GM23338 (cell line): ENCODE results near the gene APOBEC3A. TPM values are rescaled to one million over a fixed set of nuclear protein-coding genes. Genes with fewer than 3 reads are reported as not detected.

Experiments used
- ATAC-seq: fragments of 200-7000 bp; cut with Tn5 transposase; 3 replicates; pipeline ENCODE4 v1.9.1; 2020
- DNase-seq: peaks from one replicate; pipeline ENCODE4 v3.0.0-alpha.2; 2015; ENCODE audit warnings: low spot score
- H2AFZ ChIP-seq: fragments of 200-600 bp; sonication (generic); 2 replicates; pipeline ENCODE4 v1.8.0; 2016; ENCODE audit warnings: antibody characterized with exemption, mild to moderate bottlenecking, moderate library complexity
- H3F3A ChIP-seq: fragments of 200-600 bp; sonication (generic); replicated peaks from 2 replicates; pipeline ENCODE4 v1.8.0; 2017; ENCODE audit warnings: antibody characterized with exemption, mixed run types, low read depth
- H3K27ac ChIP-seq: fragments of 200-600 bp; sonication (generic); 2 replicates; pipeline ENCODE4 v1.6.1; 2016; ENCODE audit warnings: low read depth
- H3K27me3 ChIP-seq: fragments of 200-600 bp; sonication (generic); 2 replicates; pipeline ENCODE4 v1.8.0; 2016; ENCODE audit warnings: mild to moderate bottlenecking, mixed run types, moderate library complexity; ENCODE audit not compliant: insufficient read depth
- H3K36me3 ChIP-seq: fragments of 200-600 bp; sonication (generic); 2 replicates; pipeline ENCODE4 v1.8.0; 2016; ENCODE audit warnings: mild to moderate bottlenecking; ENCODE audit not compliant: insufficient read depth
- H3K4me1 ChIP-seq: fragments of 200-600 bp; sonication (generic); 2 replicates; pipeline ENCODE4 v1.8.0; 2016; ENCODE audit warnings: mild to moderate bottlenecking, moderate library complexity; ENCODE audit not compliant: insufficient read depth
- H3K4me2 ChIP-seq: fragments of 200-600 bp; sonication (generic); 2 replicates; pipeline ENCODE4 v1.7.1; 2017; ENCODE audit warnings: mixed run types
- H3K4me3 ChIP-seq: fragments of 200-600 bp; sonication (generic); 2 replicates; pipeline ENCODE4 v1.6.1; 2016; ENCODE audit warnings: mixed run types
- H3K79me2 ChIP-seq: fragments of 200-600 bp; sonication (generic); replicated peaks from 2 replicates; pipeline ENCODE4 v1.8.0; 2017; ENCODE audit warnings: mild to moderate bottlenecking; ENCODE audit not compliant: insufficient read depth
- H3K9me2 ChIP-seq: fragments of 200-600 bp; sonication (generic); 2 replicates; pipeline ENCODE4 v1.8.0; 2017; ENCODE audit not compliant: insufficient read depth
- H4K20me1 ChIP-seq: fragments of 200-600 bp; sonication (generic); replicated peaks from 2 replicates; pipeline ENCODE4 v1.8.0; 2017; ENCODE audit warnings: mild to moderate bottlenecking; ENCODE audit not compliant: insufficient read depth
- H3K27ac Mint-ChIP-seq: 2 replicates; pipeline ENCODE4 v1.8.0; 2020; ENCODE audit warnings: inconsistent platforms, mild to moderate bottlenecking, moderate library complexity, mixed read lengths
- H3K27me3 Mint-ChIP-seq: 3 replicates; pipeline ENCODE4 v1.8.0; 2022; ENCODE audit warnings: low read depth, mild to moderate bottlenecking, moderate library complexity, mixed read lengths, inconsistent platforms; ENCODE audit not compliant: insufficient read depth, poor library complexity
- H3K36me3 Mint-ChIP-seq: 3 replicates; pipeline ENCODE4 v1.8.0; 2021; ENCODE audit warnings: low read depth, mild to moderate bottlenecking, inconsistent platforms, moderate library complexity, mixed read lengths
- H3K4me1 Mint-ChIP-seq: 3 replicates; pipeline ENCODE4 v1.8.0; 2020; ENCODE audit warnings: mild to moderate bottlenecking, inconsistent platforms, mixed read lengths
- H3K4me3 Mint-ChIP-seq: 3 replicates; pipeline ENCODE4 v1.8.0; 2021; ENCODE audit warnings: moderate library complexity, mild to moderate bottlenecking, inconsistent platforms, mixed read lengths
- H3K9me3 Mint-ChIP-seq: 3 replicates; pipeline ENCODE4 v1.8.0; 2020; ENCODE audit warnings: moderate library complexity, mild to moderate bottlenecking, inconsistent platforms, mixed read lengths
- CREB1 ChIP-seq: fragments of 250-450 bp; sonication (Bioruptor Pico); IDR thresholded peaks from 2 replicates; pipeline ENCODE4 v1.5.0; 2020; ENCODE audit warnings: low read depth, mild to moderate bottlenecking, moderate library complexity
- ETS1 ChIP-seq: IDR thresholded peaks from 2 replicates; pipeline ENCODE4 v1.6.1; 2016; ENCODE audit warnings: antibody characterized with exemption
- EZH2 ChIP-seq: fragments of 200-600 bp; sonication (generic); IDR thresholded peaks from one replicate; pipeline ENCODE4 v1.8.0; 2017; ENCODE audit warnings: antibody characterized with exemption, mild to moderate bottlenecking, low read depth; ENCODE audit not compliant: unreplicated experiment
- EZH2phosphoT487 ChIP-seq: fragments of 200-600 bp; sonication (generic); IDR thresholded peaks from one replicate; pipeline ENCODE4 v1.8.1; 2018; ENCODE audit warnings: antibody characterized with exemption; ENCODE audit not compliant: unreplicated experiment
- ZNF331 ChIP-seq: fragments of 250-450 bp; sonication (Bioruptor Pico); IDR thresholded peaks from 2 replicates; pipeline ENCODE4 v1.5.0; 2020; ENCODE audit warnings: low read depth, mild to moderate bottlenecking, moderate library complexity
- polyA plus RNA-seq: library from polyadenylated mRNA; unstranded; fragments of >200 nt; fragmentation: Nextera tagmentation; extraction: Ambion mirVana; gene quantifications from 2 replicates; pipeline ENCODE4 v1.2.1, GENCODE V29; 2016
- total RNA-seq: library from RNA; depleted of rRNA; stranded (reverse); fragments of >200 nt; shearing (Covaris generic); gene quantifications from 2 replicates; pipeline ENCODE4 v1.2.3, GENCODE V29; 2014
- TF ChIP-seq, protein P1 (sequence below), 2 experiments: fragments of 200-600 bp in 1 of 2; sonication (generic) in 1 of 2; conservative IDR thresholded peaks; 2 replicates each; pipeline versions ENCODE4 v1.5.1 to v1.6.1; 2016 to 2017; ENCODE audit warnings: antibody characterized with exemption in 2 of 2, low read depth in 2 of 2, mild to moderate bottlenecking in 2 of 2, moderate library complexity in 1 of 2
- TF ChIP-seq, protein P2 (sequence below): fragments of 250-450 bp; sonication (Bioruptor Pico); IDR thresholded peaks from 2 replicates; pipeline ENCODE4 v1.5.0; 2020; ENCODE audit warnings: mild to moderate bottlenecking, moderate library complexity

The APOBEC3A gene
- total and polyA plus RNA-seq, 2 experiments from 2014 or later, result 0.21 TPM; not detected in 1

DNA sequence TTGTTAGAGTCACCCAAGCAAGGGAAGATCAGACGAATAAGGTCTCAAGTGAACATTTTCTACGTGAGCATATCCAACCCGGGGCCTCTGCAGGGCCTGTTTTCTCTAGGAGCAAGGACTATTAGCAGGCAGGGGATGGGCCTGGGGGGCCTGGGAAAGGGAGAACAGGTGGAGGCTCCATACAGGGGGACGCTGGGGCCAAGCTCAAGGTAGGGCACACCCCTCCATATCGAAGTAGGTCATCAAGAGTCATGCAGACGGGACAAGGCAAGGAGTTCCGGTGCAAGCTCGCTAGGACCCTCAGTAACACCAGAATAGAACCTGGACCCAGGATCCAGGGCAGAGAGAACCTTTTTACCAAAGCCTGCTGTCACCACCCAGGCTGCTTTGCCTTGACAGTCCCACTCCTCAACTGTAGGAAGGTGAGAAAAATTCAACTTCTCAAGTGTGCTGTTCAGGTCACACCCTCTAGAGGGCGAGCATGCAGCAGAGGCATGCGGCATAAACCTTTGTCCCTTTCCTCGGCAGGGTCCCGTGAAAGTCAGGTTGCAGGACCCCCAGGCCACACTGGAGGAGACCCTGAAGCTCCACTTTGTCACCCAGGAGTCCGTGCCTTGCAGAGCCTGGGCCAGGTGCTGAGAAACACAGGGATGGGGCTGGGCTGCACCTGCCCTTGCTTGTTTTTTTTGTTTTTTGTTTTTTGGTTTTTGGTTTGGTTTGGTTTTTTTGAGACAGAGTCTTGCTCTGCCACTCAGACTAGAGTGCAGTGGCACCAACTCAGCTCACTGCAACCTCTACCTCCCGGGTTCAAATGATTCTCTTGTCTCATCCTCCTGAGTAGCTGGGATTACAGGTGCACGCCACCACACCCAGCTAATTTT is 16.1 kb downstream of the APOBEC3A start:
- Mint-ChIP-seq H3K36me3 (peaks cover 29% of the 10 kb centered on the region; the same call in 2 of the 3 replicates), H3K27me3 (peaks cover 10% of the 10 kb centered on the region), H3K9me3 (peaks cover 43% of the 10 kb centered on the region), H3K4me1 (no peaks in the 10 kb centered on the region; the same call in 2 of the 3 replicates), H3K27ac (no peak overlapping the region), H3K4me3 (no peak overlapping the region)
- Histone ChIP-seq H4K20me1 (no peaks in the 10 kb centered on the region), H3K4me3 (no peak overlapping the region), H3F3A (no peaks in the 10 kb centered on the region), H3K36me3 (peaks cover 6% of the 10 kb centered on the region; the same call in 1 of the 2 replicates), H3K4me1 (no peaks in the 10 kb centered on the region), H3K9me2 (no peaks in the 10 kb centered on the region), H2AFZ (peak overlapping the region; percentile 79), H3K27ac (no peak overlapping the region), H3K27me3 (no peaks in the 10 kb centered on the region), H3K4me2 (no peak overlapping the region), H3K79me2 (no peaks in the 10 kb centered on the region)
- DNase-seq (peak; percentile 88), ATAC-seq (peak; percentile 96)
- TF ChIP-seq ZNF331 (CRISPR knock-in tag) (no peak), ETS1 (no peak), CREB1 (CRISPR knock-in tag) (no peak)
- TF ChIP-seq, protein P1, sequence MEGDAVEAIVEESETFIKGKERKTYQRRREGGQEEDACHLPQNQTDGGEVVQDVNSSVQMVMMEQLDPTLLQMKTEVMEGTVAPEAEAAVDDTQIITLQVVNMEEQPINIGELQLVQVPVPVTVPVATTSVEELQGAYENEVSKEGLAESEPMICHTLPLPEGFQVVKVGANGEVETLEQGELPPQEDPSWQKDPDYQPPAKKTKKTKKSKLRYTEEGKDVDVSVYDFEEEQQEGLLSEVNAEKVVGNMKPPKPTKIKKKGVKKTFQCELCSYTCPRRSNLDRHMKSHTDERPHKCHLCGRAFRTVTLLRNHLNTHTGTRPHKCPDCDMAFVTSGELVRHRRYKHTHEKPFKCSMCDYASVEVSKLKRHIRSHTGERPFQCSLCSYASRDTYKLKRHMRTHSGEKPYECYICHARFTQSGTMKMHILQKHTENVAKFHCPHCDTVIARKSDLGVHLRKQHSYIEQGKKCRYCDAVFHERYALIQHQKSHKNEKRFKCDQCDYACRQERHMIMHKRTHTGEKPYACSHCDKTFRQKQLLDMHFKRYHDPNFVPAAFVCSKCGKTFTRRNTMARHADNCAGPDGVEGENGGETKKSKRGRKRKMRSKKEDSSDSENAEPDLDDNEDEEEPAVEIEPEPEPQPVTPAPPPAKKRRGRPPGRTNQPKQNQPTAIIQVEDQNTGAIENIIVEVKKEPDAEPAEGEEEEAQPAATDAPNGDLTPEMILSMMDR (conservative IDR thresholded peaks at IDR 0.05; ENCODE audit: low read depth in 2 of 2), result peak; percentile 85 to 95

DNA sequence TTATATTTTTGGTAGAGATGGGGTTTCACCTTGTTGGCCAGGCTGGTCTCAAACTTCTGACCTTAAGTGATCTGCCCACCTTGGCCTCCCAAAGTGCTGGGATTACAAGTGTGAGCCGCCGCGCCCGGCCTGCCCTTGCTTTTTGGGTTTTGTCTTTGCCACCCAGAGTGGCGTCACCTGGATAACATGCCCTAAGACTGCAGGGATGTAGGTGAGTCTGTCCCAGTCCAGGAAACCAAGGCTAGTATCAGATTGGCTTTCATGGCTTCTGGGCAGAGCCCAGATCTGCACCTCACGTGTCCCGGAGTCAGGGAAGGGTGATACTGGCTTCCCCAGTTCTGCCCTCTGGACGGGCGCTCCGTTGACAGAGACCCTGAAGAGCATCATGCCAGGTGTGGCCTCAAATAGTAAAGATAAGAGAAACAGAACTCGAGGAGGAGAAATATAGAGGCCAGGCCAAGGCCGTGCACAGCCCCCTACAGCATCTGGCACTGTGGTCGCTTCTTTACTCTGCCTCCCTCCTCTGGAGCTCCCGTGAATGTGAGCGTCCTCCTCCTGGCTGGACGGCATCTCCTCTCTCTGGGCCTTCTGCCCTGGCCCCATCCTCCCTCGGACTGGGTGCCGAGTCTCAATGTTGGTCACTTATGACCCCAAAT is 16.9 kb downstream of the APOBEC3A start:
- Histone ChIP-seq H4K20me1 (no peaks in the 10 kb centered on the region), H3K36me3 (peaks cover 6% of the 10 kb centered on the region; the same call in 1 of the 2 replicates), H3F3A (no peaks in the 10 kb centered on the region), H3K27ac (no peak overlapping the region), H3K4me1 (no peaks in the 10 kb centered on the region), H3K4me3 (no peak overlapping the region), H3K27me3 (no peaks in the 10 kb centered on the region), H2AFZ (peak overlapping the region; percentile 79), H3K79me2 (no peaks in the 10 kb centered on the region), H3K4me2 (no peak overlapping the region), H3K9me2 (no peaks in the 10 kb centered on the region)
- Mint-ChIP-seq H3K4me1 (no peaks in the 10 kb centered on the region; the same call in 2 of the 3 replicates), H3K27ac (no peak overlapping the region), H3K9me3 (peaks cover 46% of the 10 kb centered on the region), H3K27me3 (peaks cover 10% of the 10 kb centered on the region), H3K4me3 (no peak overlapping the region), H3K36me3 (peaks cover 29% of the 10 kb centered on the region; the same call in 2 of the 3 replicates)
- TF ChIP-seq, protein P2, sequence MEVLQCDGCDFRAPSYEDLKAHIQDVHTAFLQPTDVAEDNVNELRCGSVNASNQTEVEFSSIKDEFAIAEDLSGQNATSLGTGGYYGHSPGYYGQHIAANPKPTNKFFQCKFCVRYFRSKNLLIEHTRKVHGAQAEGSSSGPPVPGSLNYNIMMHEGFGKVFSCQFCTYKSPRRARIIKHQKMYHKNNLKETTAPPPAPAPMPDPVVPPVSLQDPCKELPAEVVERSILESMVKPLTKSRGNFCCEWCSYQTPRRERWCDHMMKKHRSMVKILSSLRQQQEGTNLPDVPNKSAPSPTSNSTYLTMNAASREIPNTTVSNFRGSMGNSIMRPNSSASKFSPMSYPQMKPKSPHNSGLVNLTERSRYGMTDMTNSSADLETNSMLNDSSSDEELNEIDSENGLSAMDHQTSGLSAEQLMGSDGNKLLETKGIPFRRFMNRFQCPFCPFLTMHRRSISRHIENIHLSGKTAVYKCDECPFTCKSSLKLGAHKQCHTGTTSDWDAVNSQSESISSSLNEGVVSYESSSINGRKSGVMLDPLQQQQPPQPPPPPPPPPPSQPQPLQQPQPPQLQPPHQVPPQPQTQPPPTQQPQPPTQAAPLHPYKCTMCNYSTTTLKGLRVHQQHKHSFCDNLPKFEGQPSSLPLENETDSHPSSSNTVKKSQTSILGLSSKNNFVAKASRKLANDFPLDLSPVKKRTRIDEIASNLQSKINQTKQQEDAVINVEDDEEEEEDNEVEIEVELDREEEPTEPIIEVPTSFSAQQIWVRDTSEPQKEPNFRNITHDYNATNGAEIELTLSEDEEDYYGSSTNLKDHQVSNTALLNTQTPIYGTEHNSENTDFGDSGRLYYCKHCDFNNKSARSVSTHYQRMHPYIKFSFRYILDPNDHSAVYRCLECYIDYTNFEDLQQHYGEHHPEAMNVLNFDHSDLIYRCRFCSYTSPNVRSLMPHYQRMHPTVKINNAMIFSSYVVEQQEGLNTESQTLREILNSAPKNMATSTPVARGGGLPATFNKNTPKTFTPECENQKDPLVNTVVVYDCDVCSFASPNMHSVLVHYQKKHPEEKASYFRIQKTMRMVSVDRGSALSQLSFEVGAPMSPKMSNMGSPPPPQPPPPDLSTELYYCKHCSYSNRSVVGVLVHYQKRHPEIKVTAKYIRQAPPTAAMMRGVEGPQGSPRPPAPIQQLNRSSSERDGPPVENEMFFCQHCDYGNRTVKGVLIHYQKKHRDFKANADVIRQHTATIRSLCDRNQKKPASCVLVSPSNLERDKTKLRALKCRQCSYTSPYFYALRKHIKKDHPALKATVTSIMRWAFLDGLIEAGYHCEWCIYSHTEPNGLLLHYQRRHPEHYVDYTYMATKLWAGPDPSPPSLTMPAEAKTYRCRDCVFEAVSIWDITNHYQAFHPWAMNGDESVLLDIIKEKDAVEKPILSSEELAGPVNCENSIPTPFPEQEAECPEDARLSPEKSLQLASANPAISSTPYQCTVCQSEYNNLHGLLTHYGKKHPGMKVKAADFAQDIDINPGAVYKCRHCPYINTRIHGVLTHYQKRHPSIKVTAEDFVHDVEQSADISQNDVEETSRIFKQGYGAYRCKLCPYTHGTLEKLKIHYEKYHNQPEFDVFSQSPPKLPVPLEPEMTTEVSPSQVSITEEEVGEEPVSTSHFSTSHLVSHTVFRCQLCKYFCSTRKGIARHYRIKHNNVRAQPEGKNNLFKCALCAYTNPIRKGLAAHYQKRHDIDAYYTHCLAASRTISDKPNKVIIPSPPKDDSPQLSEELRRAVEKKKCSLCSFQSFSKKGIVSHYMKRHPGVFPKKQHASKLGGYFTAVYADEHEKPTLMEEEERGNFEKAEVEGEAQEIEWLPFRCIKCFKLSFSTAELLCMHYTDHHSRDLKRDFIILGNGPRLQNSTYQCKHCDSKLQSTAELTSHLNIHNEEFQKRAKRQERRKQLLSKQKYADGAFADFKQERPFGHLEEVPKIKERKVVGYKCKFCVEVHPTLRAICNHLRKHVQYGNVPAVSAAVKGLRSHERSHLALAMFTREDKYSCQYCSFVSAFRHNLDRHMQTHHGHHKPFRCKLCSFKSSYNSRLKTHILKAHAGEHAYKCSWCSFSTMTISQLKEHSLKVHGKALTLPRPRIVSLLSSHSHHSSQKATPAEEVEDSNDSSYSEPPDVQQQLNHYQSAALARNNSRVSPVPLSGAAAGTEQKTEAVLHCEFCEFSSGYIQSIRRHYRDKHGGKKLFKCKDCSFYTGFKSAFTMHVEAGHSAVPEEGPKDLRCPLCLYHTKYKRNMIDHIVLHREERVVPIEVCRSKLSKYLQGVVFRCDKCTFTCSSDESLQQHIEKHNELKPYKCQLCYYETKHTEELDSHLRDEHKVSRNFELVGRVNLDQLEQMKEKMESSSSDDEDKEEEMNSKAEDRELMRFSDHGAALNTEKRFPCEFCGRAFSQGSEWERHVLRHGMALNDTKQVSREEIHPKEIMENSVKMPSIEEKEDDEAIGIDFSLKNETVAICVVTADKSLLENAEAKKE, result no peak
- TF ChIP-seq EZH2phosphoT487 (no peak), ZNF331 (CRISPR knock-in tag) (no peak), EZH2 (no peak)
- ATAC-seq, result peak; percentile 17; the same call in 1 of the 3 replicates
- no peak for DNase-seq
